ENCODE data around the gene LPAR1. TPM values are rescaled to one million over a fixed set of nuclear protein-coding genes. Genes with fewer than 3 reads are reported as not detected.
A peak's percentile ranks its signal among the peaks of the same experiment; 100 is the strongest.

The LPAR1 gene
- total RNA-seq, 4 donors from 2014 or later: 25.1 to 93.0 (median 64.8) TPM

- no peak for DNase-seq (ENCODE audit: low spot score)
- TF ChIP-seq, protein P1, sequence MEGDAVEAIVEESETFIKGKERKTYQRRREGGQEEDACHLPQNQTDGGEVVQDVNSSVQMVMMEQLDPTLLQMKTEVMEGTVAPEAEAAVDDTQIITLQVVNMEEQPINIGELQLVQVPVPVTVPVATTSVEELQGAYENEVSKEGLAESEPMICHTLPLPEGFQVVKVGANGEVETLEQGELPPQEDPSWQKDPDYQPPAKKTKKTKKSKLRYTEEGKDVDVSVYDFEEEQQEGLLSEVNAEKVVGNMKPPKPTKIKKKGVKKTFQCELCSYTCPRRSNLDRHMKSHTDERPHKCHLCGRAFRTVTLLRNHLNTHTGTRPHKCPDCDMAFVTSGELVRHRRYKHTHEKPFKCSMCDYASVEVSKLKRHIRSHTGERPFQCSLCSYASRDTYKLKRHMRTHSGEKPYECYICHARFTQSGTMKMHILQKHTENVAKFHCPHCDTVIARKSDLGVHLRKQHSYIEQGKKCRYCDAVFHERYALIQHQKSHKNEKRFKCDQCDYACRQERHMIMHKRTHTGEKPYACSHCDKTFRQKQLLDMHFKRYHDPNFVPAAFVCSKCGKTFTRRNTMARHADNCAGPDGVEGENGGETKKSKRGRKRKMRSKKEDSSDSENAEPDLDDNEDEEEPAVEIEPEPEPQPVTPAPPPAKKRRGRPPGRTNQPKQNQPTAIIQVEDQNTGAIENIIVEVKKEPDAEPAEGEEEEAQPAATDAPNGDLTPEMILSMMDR (IDR thresholded peaks at IDR 0.05): no peak
- peak; percentile 87 for ATAC-seq (ENCODE audit: low FRiP score)
Observed at GRCh38 chr9:110969971-110970386, 68.3 kb downstream of the LPAR1 start.

- ATAC-seq (ENCODE audit: low FRiP score): no peak
- TF ChIP-seq, protein P1 (IDR thresholded peaks at IDR 0.05): no peak
- DNase-seq (ENCODE audit: low spot score): no peak
Observed at GRCh38 chr9:110968096-110968495, 70.2 kb downstream of the LPAR1 start.

GRCh38 chr9:110967196-110967595, 71.1 kb downstream of the LPAR1 start:
- no peak for DNase-seq (ENCODE audit: low spot score)
- ATAC-seq (ENCODE audit: low FRiP score): no peak
- TF ChIP-seq, protein P1 (IDR thresholded peaks at IDR 0.05): no peak

DNA sequence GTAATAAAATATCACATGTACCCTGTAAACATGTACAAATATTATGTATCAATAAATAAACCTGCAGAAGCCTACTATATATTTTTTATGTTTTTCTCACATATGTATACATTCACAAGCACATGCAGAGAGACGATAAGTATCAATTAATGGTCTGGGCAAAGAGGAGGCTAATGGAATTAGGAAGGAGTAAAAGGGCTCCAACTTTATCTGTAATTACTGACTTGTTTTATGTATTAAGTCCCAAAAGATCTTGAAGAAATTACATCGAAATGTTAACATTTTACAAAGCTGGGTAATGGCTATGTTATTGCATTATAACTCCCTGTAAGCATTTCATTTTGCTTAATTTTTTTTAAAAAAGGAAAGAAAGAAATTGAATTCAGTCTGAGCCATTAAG, 78.0 kb downstream of the LPAR1 start:
- TF ChIP-seq, protein P1 (IDR thresholded peaks at IDR 0.05): no peak
- DNase-seq (ENCODE audit: low spot score) (no peak), ATAC-seq (ENCODE audit: low FRiP score) (no peak)

DNA sequence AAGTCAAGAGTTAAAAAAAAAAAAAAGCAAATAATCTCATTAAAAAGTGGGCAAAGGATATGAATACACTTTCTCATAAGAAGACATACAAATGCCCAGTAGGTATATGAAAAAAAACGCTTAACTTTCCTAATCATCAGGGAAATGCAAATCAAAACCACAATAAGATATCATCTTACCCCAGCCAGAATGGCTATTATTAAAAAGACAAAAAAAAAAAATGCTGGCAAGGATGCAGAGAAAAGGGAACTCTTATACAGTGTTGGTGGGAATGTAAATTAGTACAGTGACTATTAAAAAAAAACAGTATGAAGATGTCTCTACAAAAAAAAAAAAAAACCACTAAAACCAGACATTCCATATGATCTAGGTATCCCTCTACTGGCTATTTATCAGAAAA, 79.4 kb downstream of the LPAR1 start:
- DNase-seq (ENCODE audit: low spot score) (no peak), ATAC-seq (ENCODE audit: low FRiP score) (no peak)
- TF ChIP-seq, protein P1 (IDR thresholded peaks at IDR 0.05): no peak

DNA sequence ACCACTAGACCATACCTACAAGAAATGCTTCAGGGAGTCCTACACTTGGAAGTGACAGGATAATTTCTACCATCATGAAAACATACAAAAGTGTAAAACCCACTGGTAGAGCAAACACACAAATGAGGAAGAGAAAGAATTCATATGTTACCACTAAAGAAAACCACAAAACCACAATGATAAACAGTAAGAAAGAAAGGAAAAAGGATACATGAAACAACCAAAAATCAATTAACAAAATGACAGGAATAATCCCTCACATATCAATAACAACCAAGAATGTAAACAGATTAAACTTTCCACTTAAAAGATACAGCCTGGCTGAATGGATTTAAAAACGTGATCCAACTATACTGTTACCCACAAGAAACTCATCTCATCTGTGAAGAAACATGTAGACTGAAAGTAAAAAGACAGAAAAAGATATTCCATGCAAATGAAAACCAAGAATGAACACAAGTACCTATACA, 83.4 kb downstream of the LPAR1 start:
- TF ChIP-seq, protein P1 (IDR thresholded peaks at IDR 0.05): no peak

GRCh38 chr9:110952540-110952859, 85.8 kb downstream of the LPAR1 start:
- TF ChIP-seq, protein P1 (IDR thresholded peaks at IDR 0.05): no peak
- DNase-seq (ENCODE audit: low spot score) (no peak), ATAC-seq (ENCODE audit: low FRiP score) (no peak)

More for the DNA sequence above, 83.4 kb downstream of the LPAR1 start:
- no peak for ATAC-seq (ENCODE audit: low FRiP score)
- no peak for DNase-seq (ENCODE audit: low spot score)
